ENCODE results near the gene KXD1. TPM values are rescaled to one million over a fixed set of nuclear protein-coding genes. Genes with fewer than 3 reads are reported as not detected.

KXD1 gene
- total RNA-seq, 4 donors from 2014 or later, result 65.5 to 104 (median 83.5) TPM

DNA sequence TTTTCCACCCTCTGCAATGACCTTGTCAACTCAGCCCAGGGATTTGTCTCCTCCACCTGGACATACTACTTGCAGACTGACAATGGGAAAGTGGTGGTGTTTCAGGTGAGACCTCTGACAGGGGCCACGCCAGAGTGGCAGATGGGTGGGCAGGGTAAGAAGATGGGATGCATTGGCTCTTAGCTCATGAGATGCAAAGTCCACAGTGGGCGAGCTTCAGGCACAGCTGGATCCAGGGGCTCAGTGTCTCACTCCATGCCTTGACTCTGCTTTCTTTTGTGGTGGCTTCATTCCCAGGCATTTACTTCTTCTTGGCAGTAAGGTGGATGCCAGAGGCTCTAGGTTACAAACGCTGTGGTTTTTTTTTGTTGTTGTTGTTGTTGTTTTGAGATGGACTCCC is 58.4 kb downstream of the KXD1 start:
- no peak for DNase-seq
- Histone ChIP-seq H3K27me3 (peaks cover 14 to 91% (median 21%) of the 10 kb centered on the region in 4 donors), H3K36me3 (no peaks in the 10 kb centered on the region), H3K4me3 (no peak overlapping the region), H3K9me3 (no peaks in the 10 kb centered on the region), H3K4me1 (peaks cover 17 to 25% (median 19%) of the 10 kb centered on the region in 3 donors), H3K27ac (no peak overlapping the region)
- WGBS, 2 donors, result 79 to 95% methylated on average over 3 of the region's 3 CpGs
- intact Hi-C loops (cut with DNase I), result no loop called here
- TF ChIP-seq POLR2A (IDR thresholded peaks at IDR 0.05), result no peak
- TF ChIP-seq, protein P1, sequence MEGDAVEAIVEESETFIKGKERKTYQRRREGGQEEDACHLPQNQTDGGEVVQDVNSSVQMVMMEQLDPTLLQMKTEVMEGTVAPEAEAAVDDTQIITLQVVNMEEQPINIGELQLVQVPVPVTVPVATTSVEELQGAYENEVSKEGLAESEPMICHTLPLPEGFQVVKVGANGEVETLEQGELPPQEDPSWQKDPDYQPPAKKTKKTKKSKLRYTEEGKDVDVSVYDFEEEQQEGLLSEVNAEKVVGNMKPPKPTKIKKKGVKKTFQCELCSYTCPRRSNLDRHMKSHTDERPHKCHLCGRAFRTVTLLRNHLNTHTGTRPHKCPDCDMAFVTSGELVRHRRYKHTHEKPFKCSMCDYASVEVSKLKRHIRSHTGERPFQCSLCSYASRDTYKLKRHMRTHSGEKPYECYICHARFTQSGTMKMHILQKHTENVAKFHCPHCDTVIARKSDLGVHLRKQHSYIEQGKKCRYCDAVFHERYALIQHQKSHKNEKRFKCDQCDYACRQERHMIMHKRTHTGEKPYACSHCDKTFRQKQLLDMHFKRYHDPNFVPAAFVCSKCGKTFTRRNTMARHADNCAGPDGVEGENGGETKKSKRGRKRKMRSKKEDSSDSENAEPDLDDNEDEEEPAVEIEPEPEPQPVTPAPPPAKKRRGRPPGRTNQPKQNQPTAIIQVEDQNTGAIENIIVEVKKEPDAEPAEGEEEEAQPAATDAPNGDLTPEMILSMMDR (IDR thresholded peaks at IDR 0.05), result no peak

DNA sequence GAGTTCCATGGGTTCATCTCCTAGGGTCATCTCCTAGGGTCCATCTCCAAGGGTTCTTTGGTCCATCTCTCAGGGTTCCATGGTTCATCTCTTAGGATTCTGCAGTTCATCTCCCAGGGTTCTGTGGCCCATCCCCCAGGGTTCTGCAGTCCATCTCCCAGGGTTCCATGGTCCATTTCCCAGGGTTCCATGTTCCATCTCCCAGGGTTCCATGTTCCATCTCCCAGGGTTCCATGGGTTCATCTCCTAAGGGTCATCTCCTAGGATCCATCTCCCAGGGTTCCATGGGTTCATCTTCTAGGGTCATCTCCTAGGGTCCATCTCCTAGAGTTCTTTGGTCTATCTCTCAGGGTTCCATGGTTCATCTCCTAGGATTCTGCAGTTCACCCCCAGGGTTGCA is 59.9 kb downstream of the KXD1 start:
- peaks cover 5 to 10% (median 7%) of the 10 kb centered on the region in 3 donors for H3K4me1 ChIP-seq
- H3K9me3 ChIP-seq, result no peaks in the 10 kb centered on the region
- TF ChIP-seq POLR2A (IDR thresholded peaks at IDR 0.05), result no peak
- TF ChIP-seq, protein P1 (IDR thresholded peaks at IDR 0.05), result no peak
- DNase-seq, result no peak
- H3K36me3 ChIP-seq, result no peaks in the 10 kb centered on the region
- peaks cover under 1 to 76% (median 12%) of the 10 kb centered on the region in 4 donors for H3K27me3 ChIP-seq
- H3K27ac ChIP-seq, result no peak overlapping the region
- H3K4me3 ChIP-seq, result no peak overlapping the region
- intact Hi-C loops (cut with DNase I), result no loop called here

DNA sequence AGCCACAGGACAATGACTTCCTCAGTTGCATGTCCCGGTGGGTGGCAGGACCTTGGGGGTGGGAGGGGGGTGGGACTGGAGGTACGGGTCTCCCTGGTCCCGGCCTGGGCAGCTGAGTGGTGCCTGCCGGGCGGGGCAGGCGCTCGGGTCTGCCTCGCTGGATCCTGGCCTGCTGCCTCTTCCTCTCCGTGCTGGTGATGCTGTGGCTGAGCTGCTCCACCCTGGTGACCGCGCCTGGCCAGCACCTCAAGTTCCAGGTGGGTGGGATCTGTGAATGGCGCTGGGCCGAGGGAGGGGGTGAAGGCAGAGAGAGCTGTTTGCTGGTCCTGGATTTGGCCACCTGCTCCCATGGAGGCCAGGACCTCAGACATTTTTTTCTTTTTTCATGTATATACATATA is 60.6 kb downstream of the KXD1 start:
- H3K9me3 ChIP-seq, result no peaks in the 10 kb centered on the region
- H3K27ac ChIP-seq, result no peak overlapping the region
- intact Hi-C loops (cut with DNase I), result no loop called here
- H3K4me3 ChIP-seq, result no peak overlapping the region
- H3K27me3 ChIP-seq, result peaks cover 0 to 70% (median 8%) of the 10 kb centered on the region in 4 donors
- no peak for TF ChIP-seq POLR2A (IDR thresholded peaks at IDR 0.05)
- TF ChIP-seq, protein P1 (IDR thresholded peaks at IDR 0.05), result no peak
- no peaks in the 10 kb centered on the region for H3K36me3 ChIP-seq
- DNase-seq, result no peak
- H3K4me1 ChIP-seq, result peaks cover under 1 to 3% (median 1%) of the 10 kb centered on the region in 3 donors
- 74 to 84% methylated on average over 7 to 9 of the region's 13 CpGs for WGBS, 2 donors

Other genes with a start within 250 kb of the KXD1 start
- 100 to 1,000 TPM in 3 of 4 donors, 10 to 100 TPM in 1; 97.3 to 228 (median 137) TPM for gene LSM4, start 234.8 kb upstream of the KXD1 start, total RNA-seq
- 10 to 100 TPM in 1 of 4 donors, 1 to 10 TPM in 2, under 1 TPM in 1; 0.83 to 10.1 (median 5.3) TPM for gene PGPEP1, start 217.3 kb upstream of the KXD1 start, total RNA-seq
- gene GDF15, start 171.7 kb upstream of the KXD1 start, total RNA-seq, result 1 to 10 TPM in 1 of 4 donors, under 1 TPM in 1, not detected in 2; 0.76 to 2.3 TPM
- 10 to 100 TPM in 1 of 4 donors, 1 to 10 TPM in 1, under 1 TPM in 2; 0.53 to 10.3 (median 1.9) TPM for gene LRRC25, start 160.2 kb upstream of the KXD1 start, total RNA-seq
- 10 to 100 TPM; 23.7 to 48.1 (median 26.1) TPM for gene SSBP4, start 138.5 kb upstream of the KXD1 start, total RNA-seq
- gene ISYNA1, start 119.7 kb upstream of the KXD1 start, total RNA-seq, result 10 to 100 TPM in 3 of 4 donors, 1 to 10 TPM in 1; 8.1 to 24.4 (median 14.4) TPM
- gene ELL, start 35.8 kb upstream of the KXD1 start, total RNA-seq, result 10 to 100 TPM in 2 of 4 donors, 1 to 10 TPM in 2; 5.9 to 12.8 (median 9.9) TPM
- 100 to 1,000 TPM; 132 to 273 (median 247) TPM for gene FKBP8, start 14.3 kb upstream of the KXD1 start, total RNA-seq
- gene UBA52, start 14.0 kb downstream of the KXD1 start, total RNA-seq, result 100 to 1,000 TPM; 445 to 799 (median 753) TPM
- 10 to 100 TPM; 46.8 to 69.0 (median 56.6) TPM for gene REX1BD, start 30.9 kb downstream of the KXD1 start, total RNA-seq
- gene CRLF1, start 48.9 kb downstream of the KXD1 start, total RNA-seq, result 10 to 100 TPM; 13.2 to 82.6 (median 19.3) TPM
- 1 to 10 TPM in 1 of 4 donors, under 1 TPM in 1, not detected in 2; 0.18 to 2.7 TPM for gene TMEM59L, start 55.0 kb downstream of the KXD1 start, total RNA-seq
- gene KLHL26, start 79.2 kb downstream of the KXD1 start, total RNA-seq, result 1 to 10 TPM; 1.6 to 6.6 (median 3.4) TPM
- gene CRTC1, start 125.8 kb downstream of the KXD1 start, total RNA-seq, result 1 to 10 TPM; 1.8 to 3.6 (median 2.1) TPM
- 1 to 10 TPM in 3 of 4 donors, not detected in 1; 1.3 to 8.0 (median 5.3) TPM for gene COMP, start 233.4 kb downstream of the KXD1 start, total RNA-seq